PC-9 (cell line): ENCODE results near the gene HIPK1. TPM values are rescaled to one million over a fixed set of nuclear protein-coding genes. Genes with fewer than 3 reads are reported as not detected.

Experiments used
- BruUV-seq: library from RNA; stranded (reverse); fragments of 400-500 nt; replicated peaks from 2 replicates; lab custom pipeline; 2021; lab: Mats Ljungman, UMichigan
- CTCF ChIA-PET: fragments of 300-600 bp; sonication (Branson Sonifier 250); formaldehyde crosslinking; loops from one replicate; lab custom pipeline; 2022; ENCODE audit warnings: antibody characterized with exemption; lab: Charles Lee
- POLR2A ChIA-PET: fragments of 300-600 bp; sonication (Branson Sonifier 250); formaldehyde crosslinking; loops from one replicate; lab custom pipeline; 2022; ENCODE audit warnings: antibody characterized with exemption; ENCODE audit not compliant: unreplicated experiment; lab: Charles Lee
- DNase-seq, 2 experiments: peaks; one replicate each; pipeline versions ENCODE4 v3.0.0 to v3.0.0-alpha.2; 2015 to 2022; ENCODE audit warnings: mixed read lengths in 1 of 2
- H2AFZ ChIP-seq: fragments of 200-600 bp; sonication (generic); 2 replicates; pipeline ENCODE4 v1.8.1; 2017; ENCODE audit warnings: antibody characterized with exemption
- H3F3A ChIP-seq: fragments of 200-600 bp; sonication (generic); 2 replicates; pipeline ENCODE4 v1.8.1; 2017; ENCODE audit warnings: antibody characterized with exemption, mild to moderate bottlenecking, low read depth; ENCODE audit not compliant: insufficient read depth
- H3K27ac ChIP-seq: fragments of 200-600 bp; sonication (generic); 2 replicates; pipeline ENCODE4 v1.6.1; 2016; ENCODE audit warnings: mixed run types
- H3K27me3 ChIP-seq: fragments of 200-600 bp; sonication (generic); 2 replicates; pipeline ENCODE4 v1.6.1; 2016; ENCODE audit warnings: low read depth, mixed run types; ENCODE audit not compliant: insufficient read depth
- H3K36me3 ChIP-seq: fragments of 200-600 bp; sonication (generic); 2 replicates; pipeline ENCODE4 v1.6.1; 2016; ENCODE audit warnings: low read depth, mixed run types
- H3K4me1 ChIP-seq: fragments of 200-600 bp; sonication (generic); replicated peaks from 2 replicates; pipeline ENCODE4 v1.6.1; 2016; ENCODE audit warnings: mixed run types; ENCODE audit not compliant: insufficient read depth
- H3K4me2 ChIP-seq: fragments of 200-600 bp; sonication (generic); 2 replicates; pipeline ENCODE4 v1.6.1; 2017; ENCODE audit warnings: mixed run types
- H3K4me3 ChIP-seq: fragments of 200-600 bp; sonication (generic); 2 replicates; pipeline ENCODE4 v1.6.1; 2016; ENCODE audit warnings: mixed run types
- H3K79me2 ChIP-seq: fragments of 200-600 bp; sonication (generic); 2 replicates; pipeline ENCODE4 v1.6.1; 2017; ENCODE audit warnings: low read depth, mixed run types
- H3K9me2 ChIP-seq: fragments of 200-600 bp; sonication (generic); 2 replicates; pipeline ENCODE4 v1.8.1; 2017; ENCODE audit warnings: mild to moderate bottlenecking; ENCODE audit not compliant: insufficient read depth
- H3K9me3 ChIP-seq: fragments of 200-600 bp; sonication (generic); 2 replicates; pipeline ENCODE4 v1.8.1; 2016; ENCODE audit warnings: low read depth; ENCODE audit not compliant: insufficient read depth
- H4K20me1 ChIP-seq: fragments of 200-600 bp; sonication (generic); 2 replicates; pipeline ENCODE4 v1.8.1; 2017; ENCODE audit not compliant: insufficient read depth
- EZH2 ChIP-seq: fragments of 200-600 bp; sonication (generic); IDR thresholded peaks from 2 replicates; pipeline ENCODE4 v1.8.0; 2017; ENCODE audit warnings: antibody characterized with exemption, low read depth
- intact Hi-C: fragments of 100-400 bp; cut with micrococcal nuclease; formaldehyde crosslinking; loops from one replicate; pipeline ENCODE4 v1.10.0; 2022; ENCODE audit not compliant: unreplicated experiment
- total RNA-seq: library from RNA; stranded (reverse); gene quantifications from 2 replicates; pipeline ENCODE4 v1.2.3, GENCODE V29; 2021
- TF ChIP-seq, protein P1 (sequence below): fragments of 200-600 bp; sonication (generic); conservative IDR thresholded peaks from 2 replicates; pipeline ENCODE4 v1.6.1; 2017; ENCODE audit warnings: mixed run types, antibody characterized with exemption, mild to moderate bottlenecking, moderate library complexity

Gene HIPK1
- total RNA-seq, 1 experiment from 2014 or later = 26.3 TPM

DNA sequence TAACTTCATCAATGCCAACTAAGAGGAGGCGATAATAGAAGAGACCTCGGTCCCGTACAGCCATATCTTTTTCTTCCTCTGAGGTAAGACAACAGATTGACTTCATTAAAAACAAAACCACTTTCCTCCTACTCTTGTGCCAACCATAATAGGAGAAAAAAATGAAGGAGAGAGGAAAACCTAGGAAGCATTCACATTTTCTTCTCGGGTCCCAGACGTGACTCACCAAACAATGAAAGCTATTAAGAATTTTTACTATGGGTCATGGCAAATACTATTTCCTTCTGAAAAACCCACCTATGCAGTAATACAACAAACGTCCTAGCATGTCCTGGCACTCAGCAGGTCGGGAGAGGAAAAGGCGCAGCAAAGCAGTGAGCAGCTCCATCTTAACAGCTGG, 33.2 kb upstream of the HIPK1 start:
- no peak overlapping the region for H2AFZ ChIP-seq
- H4K20me1 ChIP-seq = no peaks in the 10 kb centered on the region
- 0 out of 2 replicates have a peak, but pooled peaks cover 5% of the 10 kb centered on the region for H3F3A ChIP-seq
- no peaks in the 10 kb centered on the region; the same call in 1 of the 2 replicates for H3K36me3 ChIP-seq
- no TSS peak for BruUV-seq
- no peak overlapping the region for H3K4me2 ChIP-seq
- TF ChIP-seq, protein P1, sequence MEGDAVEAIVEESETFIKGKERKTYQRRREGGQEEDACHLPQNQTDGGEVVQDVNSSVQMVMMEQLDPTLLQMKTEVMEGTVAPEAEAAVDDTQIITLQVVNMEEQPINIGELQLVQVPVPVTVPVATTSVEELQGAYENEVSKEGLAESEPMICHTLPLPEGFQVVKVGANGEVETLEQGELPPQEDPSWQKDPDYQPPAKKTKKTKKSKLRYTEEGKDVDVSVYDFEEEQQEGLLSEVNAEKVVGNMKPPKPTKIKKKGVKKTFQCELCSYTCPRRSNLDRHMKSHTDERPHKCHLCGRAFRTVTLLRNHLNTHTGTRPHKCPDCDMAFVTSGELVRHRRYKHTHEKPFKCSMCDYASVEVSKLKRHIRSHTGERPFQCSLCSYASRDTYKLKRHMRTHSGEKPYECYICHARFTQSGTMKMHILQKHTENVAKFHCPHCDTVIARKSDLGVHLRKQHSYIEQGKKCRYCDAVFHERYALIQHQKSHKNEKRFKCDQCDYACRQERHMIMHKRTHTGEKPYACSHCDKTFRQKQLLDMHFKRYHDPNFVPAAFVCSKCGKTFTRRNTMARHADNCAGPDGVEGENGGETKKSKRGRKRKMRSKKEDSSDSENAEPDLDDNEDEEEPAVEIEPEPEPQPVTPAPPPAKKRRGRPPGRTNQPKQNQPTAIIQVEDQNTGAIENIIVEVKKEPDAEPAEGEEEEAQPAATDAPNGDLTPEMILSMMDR = no peak
- TF ChIP-seq EZH2 = no peak
- ChIA-PET CTCF (no interaction called here), POLR2A (no interaction called here)
- no peak for DNase-seq
- H3K9me3 ChIP-seq = no peaks in the 10 kb centered on the region
- H3K79me2 ChIP-seq = no peaks in the 10 kb centered on the region
- H3K4me3 ChIP-seq = no peak overlapping the region
- no peaks in the 10 kb centered on the region for H3K9me2 ChIP-seq
- intact Hi-C loops = no loop called here
- no peaks in the 10 kb centered on the region for H3K4me1 ChIP-seq
- H3K27me3 ChIP-seq = no peaks in the 10 kb centered on the region
- no peak overlapping the region for H3K27ac ChIP-seq

DNA sequence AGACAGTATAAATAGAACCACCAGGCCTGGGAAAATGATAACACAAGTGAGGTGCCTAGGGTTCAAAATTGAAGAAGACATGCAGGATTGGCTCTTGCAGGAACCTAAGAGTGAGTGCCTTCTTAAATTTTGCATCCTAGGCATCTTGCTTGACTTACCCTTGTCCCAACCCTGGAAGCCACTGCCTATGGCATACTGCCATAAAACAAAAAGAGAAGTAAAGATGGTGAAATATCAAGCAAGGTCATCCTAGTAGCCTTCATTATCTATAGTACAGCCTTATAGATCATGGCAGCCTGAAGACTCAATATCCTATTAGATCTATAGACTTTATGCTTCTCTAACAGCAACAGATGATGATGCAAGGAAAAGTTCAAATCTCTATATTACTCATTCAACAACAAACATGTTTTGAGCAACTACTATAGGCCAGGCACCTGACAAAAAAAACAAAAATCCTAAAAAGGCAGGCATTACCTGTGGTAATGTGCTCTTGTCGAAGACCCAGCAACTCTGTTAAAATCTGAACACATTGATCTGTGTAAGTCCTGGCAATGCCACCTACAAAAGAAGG, 30.8 kb upstream of the HIPK1 start:
- H3K4me1 ChIP-seq = peaks cover 2% of the 10 kb centered on the region
- no TSS peak for BruUV-seq
- no peak overlapping the region for H3K4me3 ChIP-seq
- H3K27me3 ChIP-seq = no peaks in the 10 kb centered on the region
- H2AFZ ChIP-seq = no peak overlapping the region
- ChIA-PET CTCF (no interaction called here), POLR2A (no interaction called here)
- no peaks in the 10 kb centered on the region; the same call in 1 of the 2 replicates for H3K36me3 ChIP-seq
- intact Hi-C loops = no loop called here
- no peaks in the 10 kb centered on the region for H4K20me1 ChIP-seq
- no peak for TF ChIP-seq EZH2
- TF ChIP-seq, protein P1 = no peak
- DNase-seq = no peak
- H3K79me2 ChIP-seq = peaks cover 9% of the 10 kb centered on the region
- 0 out of 2 replicates have a peak, but pooled peaks cover 5% of the 10 kb centered on the region for H3F3A ChIP-seq
- H3K9me3 ChIP-seq = no peaks in the 10 kb centered on the region
- no peaks in the 10 kb centered on the region for H3K9me2 ChIP-seq
- H3K4me2 ChIP-seq = no peak overlapping the region
- H3K27ac ChIP-seq = no peak overlapping the region

DNA sequence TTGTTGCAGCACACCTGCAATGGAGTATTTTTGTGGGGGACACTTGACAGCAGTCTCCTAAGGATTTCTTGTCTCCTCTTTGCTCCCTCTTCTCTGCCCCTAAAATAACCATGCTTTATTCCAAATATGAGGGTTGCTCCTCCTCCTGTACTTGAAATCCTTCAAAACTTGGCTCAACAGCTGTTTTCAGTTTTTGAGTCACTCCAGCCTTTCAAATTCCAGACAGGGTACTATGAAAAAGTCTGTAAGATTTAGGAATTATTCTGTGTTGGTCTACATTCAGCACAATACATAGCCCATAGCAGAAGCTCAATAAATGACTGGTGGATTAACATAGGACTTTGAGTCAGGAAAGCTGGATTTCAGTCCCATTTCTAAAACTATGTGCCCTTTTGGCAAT, 30.0 kb upstream of the HIPK1 start:
- no peak for DNase-seq
- Histone ChIP-seq H3K4me2 (no peak overlapping the region), H2AFZ (no peak overlapping the region), H3K4me1 (peaks cover 10% of the 10 kb centered on the region), H3K36me3 (no peaks in the 10 kb centered on the region; the same call in 1 of the 2 replicates), H3K9me3 (no peaks in the 10 kb centered on the region), H3K27me3 (no peaks in the 10 kb centered on the region), H4K20me1 (no peaks in the 10 kb centered on the region), H3K4me3 (no peak overlapping the region), H3K27ac (no peak overlapping the region), H3F3A (peaks cover 9% of the 10 kb centered on the region), H3K9me2 (no peaks in the 10 kb centered on the region), H3K79me2 (peaks cover 17% of the 10 kb centered on the region)
- ChIA-PET CTCF (no interaction called here), POLR2A (no interaction called here)
- BruUV-seq = no TSS peak
- TF ChIP-seq, protein P1 = no peak
- TF ChIP-seq EZH2 = no peak
- intact Hi-C loops = no loop called here
